Upper lobe of left lung (tissue), 6 donors: ENCODE data around the gene TBC1D5. TPM values are rescaled to one million over a fixed set of nuclear protein-coding genes. Genes with fewer than 3 reads are reported as not detected.
"Not testable (repeated sequence)": the region's sequence is repeated elsewhere in the genome, so short reads cannot be mapped to it uniquely, and the experiment has no call there.

Experiments
- ATAC-seq, 2 donors: fragments of 200-7000 bp; cut with Tn5 transposase; one replicate each; pipeline ENCODE4 v1.9.1; 2022; ENCODE audit warnings: mild to moderate bottlenecking in 2 of 2, moderate library complexity in 2 of 2; ENCODE audit not compliant: low FRiP score in 2 of 2
- DNase-seq, 2 donors: peaks; one replicate each; pipeline ENCODE4 v3.0.0-alpha.2; 2019 to 2020
- H3K27ac ChIP-seq, 4 donors: fragments of 200-600 bp; sonication (generic); one replicate each; pipeline ENCODE4 v1.5.1; 2016 to 2019
- H3K27me3 ChIP-seq, 4 donors: fragments of 200-600 bp; sonication (generic); one replicate each; pipeline ENCODE4 v1.5.1; 2017 to 2019
- H3K36me3 ChIP-seq, 4 donors: fragments of 200-600 bp; sonication (generic); one replicate each; pipeline ENCODE4 v1.5.1; 2016 to 2019
- H3K4me1 ChIP-seq, 4 donors: fragments of 200-600 bp; sonication (generic); one replicate each; pipeline ENCODE4 v1.5.1; 2018 to 2019
- H3K4me3 ChIP-seq, 4 donors: fragments of 200-600 bp; sonication (generic); one replicate each; pipeline ENCODE4 v1.5.1; 2017 to 2019; ENCODE audit warnings: mild to moderate bottlenecking in 2 of 4, moderate library complexity in 1 of 4
- H3K9me3 ChIP-seq, 4 donors: fragments of 200-600 bp; sonication (generic); one replicate each; pipeline ENCODE4 v1.5.1; 2018 to 2019
- EP300 ChIP-seq, 4 donors: sonication (generic); formaldehyde crosslinking; IDR thresholded peaks; one replicate each; pipeline ENCODE4 v1.5.1; 2017; ENCODE audit warnings: antibody characterized with exemption in 4 of 4, control low read depth in 2 of 4
- POLR2A ChIP-seq, 4 donors: fragments of 450-650 bp; IDR thresholded peaks; one replicate each; pipeline ENCODE4 v1.5.1; 2016 to 2017; ENCODE audit warnings: antibody characterized with exemption in 4 of 4, mild to moderate bottlenecking in 2 of 4
- POLR2AphosphoS5 ChIP-seq, 2 donors: sonication (generic); formaldehyde crosslinking; IDR thresholded peaks; one replicate each; pipeline ENCODE4 v1.5.1; 2017; ENCODE audit warnings: antibody characterized with exemption in 2 of 2
- WGBS, 2 donors: methylation state at CpG; one replicate each; pipeline ENCODE4 v1.1.5; 2017 to 2018; 5-methylcytosine and 5-hydroxymethylcytosine counted together
- total RNA-seq, 6 donors: library from RNA; depleted of rRNA in 4 of 6; stranded (reverse); fragments of >200 nt in 4 of 6; gene quantifications; one replicate each; pipeline versions ENCODE4 v1.1.0 to v1.2.1, GENCODE V29; 2016 to 2021
- TF ChIP-seq, protein P1 (sequence below), 6 experiments: fragments of 450-650 bp in 4 of 6; fragments of 200-600 bp in 2 of 6; sonication (generic) in 2 of 6; IDR thresholded peaks; one replicate each; pipeline ENCODE4 v1.5.1; 2016 to 2019; ENCODE audit warnings: antibody characterized with exemption in 6 of 6
- donor health status: DM: no; HTN: no; CAD: no; lungs with moderate emphysema.
- donor health status: DM: no; HTN: yes; CAD: no; lungs with severe emphysema.

The TBC1D5 gene
- total RNA-seq, 6 donors from 2014 or later = 53.0 to 135 (median 63.3) TPM

DNA sequence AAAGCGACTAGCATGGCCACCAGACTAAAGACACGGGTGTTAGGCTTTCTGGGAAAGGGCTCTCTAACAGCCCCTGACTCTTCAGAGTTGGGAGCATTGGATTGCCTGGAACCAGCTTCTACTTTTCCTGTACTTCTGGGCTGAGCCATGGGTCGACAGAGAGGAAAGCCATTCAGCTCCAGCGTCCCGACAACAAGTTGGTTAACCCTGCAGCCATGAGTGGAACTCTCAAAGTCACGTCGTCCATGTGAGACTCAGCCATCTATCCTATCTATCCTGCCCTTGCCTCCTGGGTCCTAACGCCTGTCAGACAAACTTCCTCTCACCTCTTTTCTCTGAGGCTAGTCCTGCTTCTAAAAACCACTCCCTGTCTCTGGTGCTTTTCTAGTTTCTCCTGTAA is 32.6 kb upstream of the TBC1D5 start:
- DNase-seq (no peak), ATAC-seq (no peak)
- H3K27me3 ChIP-seq = no peaks in the 10 kb centered on the region
- H3K4me1 ChIP-seq = no peaks in the 10 kb centered on the region
- TF ChIP-seq, protein P1, sequence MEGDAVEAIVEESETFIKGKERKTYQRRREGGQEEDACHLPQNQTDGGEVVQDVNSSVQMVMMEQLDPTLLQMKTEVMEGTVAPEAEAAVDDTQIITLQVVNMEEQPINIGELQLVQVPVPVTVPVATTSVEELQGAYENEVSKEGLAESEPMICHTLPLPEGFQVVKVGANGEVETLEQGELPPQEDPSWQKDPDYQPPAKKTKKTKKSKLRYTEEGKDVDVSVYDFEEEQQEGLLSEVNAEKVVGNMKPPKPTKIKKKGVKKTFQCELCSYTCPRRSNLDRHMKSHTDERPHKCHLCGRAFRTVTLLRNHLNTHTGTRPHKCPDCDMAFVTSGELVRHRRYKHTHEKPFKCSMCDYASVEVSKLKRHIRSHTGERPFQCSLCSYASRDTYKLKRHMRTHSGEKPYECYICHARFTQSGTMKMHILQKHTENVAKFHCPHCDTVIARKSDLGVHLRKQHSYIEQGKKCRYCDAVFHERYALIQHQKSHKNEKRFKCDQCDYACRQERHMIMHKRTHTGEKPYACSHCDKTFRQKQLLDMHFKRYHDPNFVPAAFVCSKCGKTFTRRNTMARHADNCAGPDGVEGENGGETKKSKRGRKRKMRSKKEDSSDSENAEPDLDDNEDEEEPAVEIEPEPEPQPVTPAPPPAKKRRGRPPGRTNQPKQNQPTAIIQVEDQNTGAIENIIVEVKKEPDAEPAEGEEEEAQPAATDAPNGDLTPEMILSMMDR (IDR thresholded peaks at IDR 0.05) = no peak
- TF ChIP-seq POLR2A (IDR thresholded peaks at IDR 0.05) = no peak
- no peak for TF ChIP-seq POLR2AphosphoS5 (IDR thresholded peaks at IDR 0.05)
- no peak for TF ChIP-seq EP300 (IDR thresholded peaks at IDR 0.05)
- no peaks in the 10 kb centered on the region for H3K36me3 ChIP-seq
- H3K4me3 ChIP-seq = no peak overlapping the region
- no peaks in the 10 kb centered on the region for H3K9me3 ChIP-seq
- no peak overlapping the region for H3K27ac ChIP-seq
- 68 to 87% methylated on average over 8 of the region's 8 CpGs for WGBS, 2 donors

DNA sequence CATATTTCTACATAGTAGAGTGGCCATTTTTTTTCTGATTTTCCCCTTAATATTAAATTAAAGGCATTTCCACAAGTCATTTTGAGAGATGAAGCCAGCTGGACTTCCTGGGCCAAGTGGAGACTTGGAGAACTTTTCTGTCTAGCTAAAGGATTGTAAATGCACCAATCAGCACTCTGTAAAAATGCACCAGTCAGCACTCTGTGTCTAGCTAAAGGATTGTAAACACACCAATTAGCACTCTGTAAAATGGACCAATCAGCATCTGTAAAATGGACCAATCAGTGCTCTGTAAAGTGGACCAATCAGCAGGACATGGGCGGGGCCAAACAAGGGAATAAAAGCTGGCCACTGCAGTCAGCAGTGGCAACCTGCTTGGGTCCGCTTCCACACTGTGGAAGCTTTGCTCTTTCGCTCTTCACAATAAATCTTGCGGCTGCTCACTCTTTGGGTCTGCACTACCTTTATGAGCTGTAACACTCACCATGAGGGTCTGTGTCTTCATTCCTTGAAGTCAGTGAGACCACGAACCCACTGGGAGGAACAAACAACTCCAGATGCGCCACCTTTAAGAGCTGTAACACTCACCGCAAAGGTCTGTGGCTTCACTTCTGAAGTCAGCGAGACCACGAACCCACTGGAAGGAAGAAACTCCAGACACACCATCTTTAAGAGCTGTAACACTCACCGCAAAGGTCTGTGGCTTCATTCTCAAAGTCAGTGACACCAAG is 31.9 kb upstream of the TBC1D5 start:
- not testable (repeated sequence) for H3K27ac ChIP-seq, H3K4me1 ChIP-seq, H3K4me3 ChIP-seq, H3K9me3 ChIP-seq, H3K27me3 ChIP-seq, DNase-seq, H3K36me3 ChIP-seq, ATAC-seq
- 77 to 79% methylated on average over 10 of the region's 10 CpGs for WGBS, 2 donors

DNA sequence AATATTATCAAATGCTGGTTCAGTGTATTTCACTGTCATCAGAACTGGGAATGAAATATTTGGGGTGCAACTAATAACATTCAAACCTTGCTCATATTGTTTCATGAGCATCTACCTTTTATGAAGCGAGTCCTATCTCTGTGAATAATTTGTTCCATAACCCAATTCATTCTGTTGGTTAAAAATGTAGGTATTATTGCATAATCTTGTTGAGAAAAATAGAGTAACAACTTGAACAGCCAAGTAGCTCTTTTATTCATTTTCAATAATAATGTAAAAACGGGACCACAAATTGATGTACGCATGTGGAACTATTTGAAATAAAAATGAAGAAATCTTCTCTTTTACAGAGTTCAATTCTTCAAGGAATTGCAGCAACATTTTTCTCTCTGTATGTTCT is 30.1 kb upstream of the TBC1D5 start:
- 86 to 94% methylated on average over 3 of the region's 3 CpGs for WGBS, 2 donors
- Histone ChIP-seq H3K27ac (no peak overlapping the region), H3K4me3 (no peak overlapping the region), H3K27me3 (no peaks in the 10 kb centered on the region), H3K36me3 (no peaks in the 10 kb centered on the region), H3K4me1 (no peaks in the 10 kb centered on the region), H3K9me3 (no peaks in the 10 kb centered on the region)
- TF ChIP-seq POLR2A (IDR thresholded peaks at IDR 0.05) (no peak), POLR2AphosphoS5 (IDR thresholded peaks at IDR 0.05) (no peak), EP300 (IDR thresholded peaks at IDR 0.05) (no peak)
- TF ChIP-seq, protein P1 (IDR thresholded peaks at IDR 0.05) = no peak
- DNase-seq (no peak), ATAC-seq (no peak)

DNA sequence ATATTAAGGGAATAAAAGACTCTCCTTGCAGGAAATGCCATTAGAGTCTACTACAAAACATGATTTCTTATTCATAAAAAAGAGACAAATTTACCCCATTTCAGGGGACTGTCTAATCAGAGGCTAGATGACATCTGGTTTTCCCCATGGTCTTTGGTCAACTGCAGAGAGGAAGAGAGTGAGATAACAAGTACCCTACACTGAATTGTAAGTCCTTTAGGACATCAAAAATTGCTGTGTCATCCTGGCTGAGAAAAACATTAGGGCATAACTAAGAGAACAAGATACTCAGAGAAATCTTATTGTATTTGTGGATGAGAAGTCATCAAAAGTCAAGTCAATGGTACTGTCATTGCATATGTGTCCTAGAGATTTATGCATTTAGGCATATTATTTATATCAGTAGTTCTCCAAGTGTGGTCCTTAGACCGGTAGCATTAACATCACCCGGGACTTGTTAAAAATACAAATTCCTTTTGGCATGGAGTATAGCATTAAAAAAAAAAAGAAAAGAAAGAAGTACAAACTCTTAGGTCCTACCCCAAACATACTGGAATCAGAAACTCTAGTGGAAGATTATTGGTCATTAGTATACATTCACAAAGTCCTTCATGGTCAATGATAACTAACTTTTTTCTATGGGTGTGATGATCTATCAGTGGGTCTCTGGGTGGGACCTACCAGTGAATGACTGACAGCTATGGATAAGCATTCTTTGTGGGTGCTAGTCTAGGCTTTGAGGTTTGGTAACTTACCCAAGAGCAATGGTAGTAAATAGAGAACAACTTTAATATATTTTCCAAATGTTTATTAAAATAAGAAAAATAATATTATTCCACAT is 29.0 kb upstream of the TBC1D5 start:
- no peak overlapping the region for H3K27ac ChIP-seq
- TF ChIP-seq POLR2A (IDR thresholded peaks at IDR 0.05) = no peak
- no peak for TF ChIP-seq POLR2AphosphoS5 (IDR thresholded peaks at IDR 0.05)
- TF ChIP-seq, protein P1 (IDR thresholded peaks at IDR 0.05) = no peak
- no peak for TF ChIP-seq EP300 (IDR thresholded peaks at IDR 0.05)
- WGBS, 2 donors = 87 to 96% methylated on average over 2 of the region's 2 CpGs
- no peak for ATAC-seq
- no peaks in the 10 kb centered on the region for H3K27me3 ChIP-seq
- DNase-seq = no peak
- no peaks in the 10 kb centered on the region for H3K9me3 ChIP-seq
- no peaks in the 10 kb centered on the region for H3K36me3 ChIP-seq
- no peak overlapping the region for H3K4me3 ChIP-seq
- H3K4me1 ChIP-seq = no peaks in the 10 kb centered on the region

DNA sequence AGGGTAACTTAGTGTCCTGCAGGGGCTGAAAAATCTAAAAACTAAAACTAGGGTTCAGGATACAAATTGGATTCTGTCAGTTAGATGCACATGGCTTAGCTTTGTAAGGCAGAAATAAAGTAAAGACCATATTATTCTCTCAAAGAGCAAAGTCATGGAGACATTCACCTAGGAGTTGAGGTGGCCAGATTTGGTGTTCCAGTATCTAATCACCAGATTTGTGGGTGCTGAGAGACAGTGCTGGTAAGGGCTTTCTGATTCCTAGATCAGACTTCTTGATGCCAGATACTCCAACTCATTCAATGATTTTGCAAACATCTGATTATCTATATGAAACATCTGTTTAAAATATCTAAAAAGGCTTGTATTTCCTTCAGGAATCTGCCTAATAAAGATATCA is 28.3 kb upstream of the TBC1D5 start:
- H3K36me3 ChIP-seq = no peaks in the 10 kb centered on the region
- no peak overlapping the region for H3K27ac ChIP-seq
- no peaks in the 10 kb centered on the region for H3K9me3 ChIP-seq
- no peaks in the 10 kb centered on the region for H3K4me1 ChIP-seq
- ATAC-seq (no peak), DNase-seq (no peak)
- no peaks in the 10 kb centered on the region for H3K27me3 ChIP-seq
- H3K4me3 ChIP-seq = no peak overlapping the region
- no peak for TF ChIP-seq POLR2A (IDR thresholded peaks at IDR 0.05)
- TF ChIP-seq, protein P1 (IDR thresholded peaks at IDR 0.05) = no peak
- no peak for TF ChIP-seq POLR2AphosphoS5 (IDR thresholded peaks at IDR 0.05)
- no peak for TF ChIP-seq EP300 (IDR thresholded peaks at IDR 0.05)
